Liver (tissue), 9 donors: ENCODE measurements around the gene SEC22C. TPM values are rescaled to one million over a fixed set of nuclear protein-coding genes. Genes with fewer than 3 reads are reported as not detected.

Experiments used
- DNase-seq: peaks from one replicate; pipeline ENCODE4 v3.0.0-alpha.2; 2017; ENCODE audit warnings: low spot score
- H3K27ac ChIP-seq, 2 donors: one replicate each; pipeline ENCODE4 v1.7.0; 2013; ENCODE audit warnings: inconsistent platforms in 2 of 2, low read length in 2 of 2, control low read depth in 1 of 2, low read depth in 1 of 2, mild to moderate bottlenecking in 1 of 2
- H3K27me3 ChIP-seq, 4 donors: one replicate each; pipeline versions ENCODE4 v1.6.1 to v1.7.0; 2013; ENCODE audit warnings: low read length in 3 of 4, inconsistent platforms in 1 of 4, mild to moderate bottlenecking in 1 of 4, moderate library complexity in 1 of 4; ENCODE audit not compliant: control insufficient read depth in 4 of 4, insufficient read depth in 4 of 4
- H3K36me3 ChIP-seq, 4 donors: one replicate each; pipeline versions ENCODE4 v1.6.1 to v1.7.0; 2013; ENCODE audit warnings: low read length in 3 of 4, mild to moderate bottlenecking in 3 of 4, low read depth in 1 of 4, moderate library complexity in 1 of 4; ENCODE audit not compliant: control insufficient read depth in 4 of 4, insufficient read depth in 3 of 4
- H3K4me1 ChIP-seq, 4 donors: one replicate each; pipeline versions ENCODE4 v1.6.1 to v1.7.0; 2013; ENCODE audit warnings: low read length in 3 of 4, mild to moderate bottlenecking in 3 of 4, moderate library complexity in 1 of 4; ENCODE audit not compliant: control insufficient read depth in 4 of 4, insufficient read depth in 4 of 4
- H3K4me3 ChIP-seq, 3 donors: one replicate each; pipeline versions ENCODE4 v1.6.1 to v1.7.0; 2013; ENCODE audit warnings: low read length in 3 of 3, control low read depth in 1 of 3, low read depth in 1 of 3, mild to moderate bottlenecking in 1 of 3
- H3K9ac ChIP-seq, 2 donors: one replicate each; pipeline ENCODE4 v1.7.0; 2013; ENCODE audit warnings: low read length in 2 of 2, mild to moderate bottlenecking in 2 of 2, moderate library complexity in 2 of 2, control low read depth in 1 of 2, low read depth in 1 of 2
- H3K9me3 ChIP-seq, 4 donors: one replicate each; pipeline versions ENCODE4 v1.6.1 to v1.7.0; 2013; ENCODE audit warnings: low read length in 3 of 4; ENCODE audit not compliant: control insufficient read depth in 4 of 4
- CTCF ChIP-seq: fragments of 150-350 bp; IDR thresholded peaks from 2 replicates; pipeline ENCODE4 v1.5.1; 2017; ENCODE audit warnings: improper control_type of control experiment, low read depth, low read length; ENCODE audit not compliant: missing input control
- EGR1 ChIP-seq, 2 donors: IDR thresholded peaks; 2 replicates each; pipeline ENCODE4 v1.6.1; 2016 to 2018; ENCODE audit warnings: antibody characterized with exemption in 2 of 2, low read depth in 2 of 2
- FOXA1 ChIP-seq: IDR thresholded peaks from 2 replicates; pipeline ENCODE4 v1.6.1; 2016; ENCODE audit warnings: antibody characterized with exemption
- FOXA2 ChIP-seq: IDR thresholded peaks from 2 replicates; pipeline ENCODE4 v1.6.1; 2016; ENCODE audit warnings: antibody characterized with exemption
- HNF4A ChIP-seq, 2 donors: conservative IDR thresholded peaks; 2 replicates each; pipeline ENCODE4 v1.6.1; 2016; ENCODE audit warnings: antibody characterized with exemption in 2 of 2, mild to moderate bottlenecking in 2 of 2
- HNF4G ChIP-seq: IDR thresholded peaks from 2 replicates; pipeline ENCODE4 v1.6.1; 2016; ENCODE audit warnings: antibody characterized with exemption
- MAX ChIP-seq: IDR thresholded peaks from 2 replicates; pipeline ENCODE4 v1.6.1; 2016; ENCODE audit warnings: antibody characterized with exemption
- NR2F2 ChIP-seq: IDR thresholded peaks from 2 replicates; pipeline ENCODE4 v1.6.1; 2016; ENCODE audit warnings: antibody characterized with exemption
- RAD21 ChIP-seq, 2 donors: IDR thresholded peaks; 2 replicates each; pipeline ENCODE4 v1.6.1; 2016; ENCODE audit warnings: antibody characterized with exemption in 2 of 2, mild to moderate bottlenecking in 2 of 2
- RXRA ChIP-seq, 2 donors: IDR thresholded peaks; 2 replicates each; pipeline ENCODE4 v1.6.1; 2017 to 2018; ENCODE audit warnings: antibody characterized with exemption in 2 of 2, mild to moderate bottlenecking in 1 of 2
- SP1 ChIP-seq: IDR thresholded peaks from 2 replicates; pipeline ENCODE4 v1.6.1; 2018; ENCODE audit warnings: antibody characterized with exemption, mild to moderate bottlenecking
- YY1 ChIP-seq: IDR thresholded peaks from 2 replicates; pipeline ENCODE4 v1.6.1; 2016; ENCODE audit warnings: antibody characterized with exemption, mild to moderate bottlenecking
- ZBTB33 ChIP-seq: IDR thresholded peaks from 2 replicates; pipeline ENCODE4 v1.6.1; 2016; ENCODE audit warnings: antibody characterized with exemption
- WGBS: extraction: QIAGEN DNeasy Blood & Tissue Kit; methylation state at CpG from one replicate; pipeline ENCODE4 v1.1.7; 2013; 5-methylcytosine and 5-hydroxymethylcytosine counted together
- polyA plus RNA-seq, 2 donors: library from polyadenylated mRNA; stranded (reverse) in 1 of 2; unstranded in 1 of 2; fragments of 200-250 nt in 1 of 2; fragments of >200 nt in 1 of 2; fragmentation: Nextera tagmentation in 1 of 2; extraction: Ambion mirVana in 1 of 2; gene quantifications; one replicate each; pipeline versions ENCODE4 v1.2.1 to v1.2.3, GENCODE V29; 2013 to 2015
- total RNA-seq, 2 donors: library from RNA; depleted of rRNA; stranded (reverse); fragments of >200 nt; gene quantifications; one replicate each; pipeline ENCODE4 v1.2.3, GENCODE V29; 2014
- donor health status: healthy.
- donor health status: healthy.
- donor health status: healthy.
- donor health status: healthy.
- donor health status: healthy.

SEC22C gene
- total and polyA plus RNA-seq, 4 donors, result 14.5 to 48.5 (median 17.8) TPM

- no peak for TF ChIP-seq MAX
- TF ChIP-seq HNF4A (conservative IDR thresholded peaks at IDR 0.05), result peak; percentile 55 to 68
- TF ChIP-seq HNF4G, result no peak
- TF ChIP-seq YY1, result peak; percentile 62
- TF ChIP-seq ZBTB33, result peak; percentile 5
- no peak for TF ChIP-seq FOXA1
- TF ChIP-seq SP1, result peak; percentile 82
- TF ChIP-seq NR2F2, result peak; percentile 87
- TF ChIP-seq EGR1 (IDR thresholded peaks at IDR 0.05; ENCODE audit: low read depth in 2 of 2), result no peak
- TF ChIP-seq RXRA (IDR thresholded peaks at IDR 0.05), result peak; percentile 89 to 92
- peak; percentile 68 for TF ChIP-seq FOXA2
Measured at GRCh38 chr3:42544492-42545283, 37.1 kb downstream of the SEC22C start (continued).

- H3K9ac ChIP-seq, result no peak overlapping the region
- no peak overlapping the region for H3K27ac ChIP-seq
- H3K4me1 ChIP-seq, result peaks cover 4 to 25% (median 20%) of the 10 kb centered on the region in 4 donors
- no peaks in the 10 kb centered on the region for H3K9me3 ChIP-seq
- no peak for TF ChIP-seq YY1
- peak; percentile 99 for TF ChIP-seq NR2F2
- TF ChIP-seq RXRA (IDR thresholded peaks at IDR 0.05), result peak; percentile 23 to 91
- TF ChIP-seq CTCF, result no peak
- TF ChIP-seq SP1, result peak; percentile 61
- no peak for DNase-seq
- no peaks in the 10 kb centered on the region for H3K36me3 ChIP-seq
- 67% methylated on average over 3 of the region's 3 CpGs for WGBS
- H3K4me3 ChIP-seq, result no peak overlapping the region
- no peaks in the 10 kb centered on the region for H3K27me3 ChIP-seq
Measured at GRCh38 chr3:42541079-42541478, 40.7 kb downstream of the SEC22C start.

- WGBS, result 58% methylated on average over 14 of the region's 14 CpGs
- Histone ChIP-seq H3K4me3 (no peak overlapping the region), H3K27me3 (no peaks in the 10 kb centered on the region), H3K36me3 (no peaks in the 10 kb centered on the region), H3K4me1 (peaks cover under 1 to 18% (median 14%) of the 10 kb centered on the region in 4 donors), H3K9ac (no peak overlapping the region), H3K27ac (no peak overlapping the region), H3K9me3 (no peaks in the 10 kb centered on the region)
- TF ChIP-seq SP1, result no peak
- no peak for TF ChIP-seq YY1
- peak; percentile 63 for TF ChIP-seq CTCF
- TF ChIP-seq RAD21 (IDR thresholded peaks at IDR 0.05), result peak; percentile 57 to 75
- peak; percentile 30 for TF ChIP-seq NR2F2
- no peak for TF ChIP-seq ZBTB33
- TF ChIP-seq HNF4A (conservative IDR thresholded peaks at IDR 0.05), result peak in 1 of 2 donors; percentile 18
- TF ChIP-seq HNF4G, result no peak
- no peak for TF ChIP-seq EGR1 (IDR thresholded peaks at IDR 0.05; ENCODE audit: low read depth in 2 of 2)
- TF ChIP-seq MAX, result no peak
- TF ChIP-seq FOXA2, result no peak
- peak; percentile 78 for DNase-seq
Measured at GRCh38 chr3:42539871-42540714, 41.7 kb downstream of the SEC22C start.
